GM13977 (cell line): Measurements from ENCODE around the gene TEX53.

ENCODE experiments used
- DNase-seq: peaks from one replicate; pipeline ENCODE4 v3.0.0; 2012; ENCODE audit warnings: low spot score
- in situ Hi-C: fragments of 300-500 bp; cut with MboI; formaldehyde crosslinking; loops from one replicate; pipeline ENCODE4 v1.12.0; 2022; ENCODE audit warnings: low sequenced_read_pairs, low pct_unique_long_range_greater_than_20kb, mixed read lengths, inconsistent platforms; ENCODE audit not compliant: unreplicated experiment
- TF ChIP-seq, protein P1 (sequence below): IDR thresholded peaks from 2 replicates; pipeline ENCODE4 v1.5.1; 2012; ENCODE audit warnings: mild to moderate bottlenecking, control low read depth; ENCODE audit not compliant: insufficient read depth; ENCODE audit errors: extremely low read depth, missing control alignments

Gene TEX53

DNA sequence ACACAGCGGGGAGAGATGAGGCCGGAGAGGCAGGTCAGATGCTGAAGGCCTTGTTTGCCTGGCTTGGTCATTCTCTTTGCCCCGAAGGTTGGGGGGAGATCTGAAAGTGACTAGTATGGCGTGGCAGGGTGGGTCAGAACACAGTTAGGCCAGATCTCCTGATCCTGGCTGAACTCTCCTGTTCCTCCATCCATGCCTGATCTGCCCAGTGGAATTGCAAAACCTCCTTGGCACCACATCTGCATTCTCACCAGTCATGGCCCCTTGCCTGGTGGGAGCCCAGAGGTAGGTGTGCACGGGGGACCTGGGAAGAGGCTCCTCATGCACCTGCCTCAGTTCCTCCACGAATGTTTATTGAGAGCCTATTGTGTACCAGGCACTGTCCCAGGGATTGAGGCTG, 23.2 kb downstream of the TEX53 start:
- in situ Hi-C loops: no loop called here
- no peak for DNase-seq
- TF ChIP-seq, protein P1, sequence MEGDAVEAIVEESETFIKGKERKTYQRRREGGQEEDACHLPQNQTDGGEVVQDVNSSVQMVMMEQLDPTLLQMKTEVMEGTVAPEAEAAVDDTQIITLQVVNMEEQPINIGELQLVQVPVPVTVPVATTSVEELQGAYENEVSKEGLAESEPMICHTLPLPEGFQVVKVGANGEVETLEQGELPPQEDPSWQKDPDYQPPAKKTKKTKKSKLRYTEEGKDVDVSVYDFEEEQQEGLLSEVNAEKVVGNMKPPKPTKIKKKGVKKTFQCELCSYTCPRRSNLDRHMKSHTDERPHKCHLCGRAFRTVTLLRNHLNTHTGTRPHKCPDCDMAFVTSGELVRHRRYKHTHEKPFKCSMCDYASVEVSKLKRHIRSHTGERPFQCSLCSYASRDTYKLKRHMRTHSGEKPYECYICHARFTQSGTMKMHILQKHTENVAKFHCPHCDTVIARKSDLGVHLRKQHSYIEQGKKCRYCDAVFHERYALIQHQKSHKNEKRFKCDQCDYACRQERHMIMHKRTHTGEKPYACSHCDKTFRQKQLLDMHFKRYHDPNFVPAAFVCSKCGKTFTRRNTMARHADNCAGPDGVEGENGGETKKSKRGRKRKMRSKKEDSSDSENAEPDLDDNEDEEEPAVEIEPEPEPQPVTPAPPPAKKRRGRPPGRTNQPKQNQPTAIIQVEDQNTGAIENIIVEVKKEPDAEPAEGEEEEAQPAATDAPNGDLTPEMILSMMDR: no peak

DNA sequence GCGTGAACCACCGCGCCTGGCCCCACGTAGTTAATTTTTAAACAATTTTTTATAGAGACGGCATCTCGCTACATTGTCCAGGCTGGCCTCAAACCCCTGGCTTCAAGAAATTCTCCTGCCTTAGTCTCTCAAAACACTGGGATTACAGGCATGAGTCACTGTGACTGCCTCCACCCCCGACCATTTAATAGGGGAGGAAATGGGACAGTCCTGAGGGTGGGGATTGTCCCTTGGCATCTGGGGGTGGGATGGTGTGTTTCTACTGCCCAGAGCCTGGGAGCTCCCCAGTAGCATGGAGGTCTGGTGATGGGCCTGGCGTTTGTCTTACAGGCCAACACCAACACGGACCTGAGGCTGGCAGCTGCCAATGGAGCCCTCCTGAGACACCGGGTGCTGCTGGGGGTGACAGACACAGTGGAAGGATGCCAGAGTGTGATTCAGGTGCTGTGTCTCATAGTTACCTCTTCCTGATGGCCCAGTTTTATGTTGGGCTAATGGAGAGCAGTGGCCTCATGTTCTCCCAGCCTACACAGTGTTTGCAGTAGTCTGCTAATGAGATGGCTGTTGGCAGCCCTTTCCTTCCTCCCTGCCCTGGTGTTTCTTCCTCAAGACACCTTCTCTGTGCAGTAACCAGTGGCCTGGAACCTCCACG, 24.0 kb downstream of the TEX53 start:
- TF ChIP-seq, protein P1: no peak
- no peak for DNase-seq
- in situ Hi-C loops: no loop called here

DNA sequence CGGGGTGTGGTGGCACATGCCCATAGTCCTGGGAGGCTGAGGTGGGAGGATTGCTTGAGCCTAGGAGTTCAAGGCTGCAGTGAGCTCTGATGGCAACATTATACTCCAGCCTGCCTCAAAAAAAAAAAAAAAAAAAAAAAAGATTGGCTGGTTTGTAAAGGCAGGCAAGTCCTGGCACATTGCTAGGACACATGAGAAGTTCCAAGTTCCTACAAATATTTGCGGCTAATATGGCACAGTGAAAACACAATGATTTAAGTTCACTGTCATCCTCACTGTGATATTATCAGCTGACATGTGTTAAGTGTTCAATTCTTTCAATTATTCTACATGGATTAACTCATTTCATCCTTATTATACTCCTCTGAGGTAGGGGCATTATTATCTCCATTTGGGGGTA, 26.4 kb downstream of the TEX53 start:
- in situ Hi-C loops: no loop called here
- TF ChIP-seq, protein P1: no peak
- no peak for DNase-seq

DNA sequence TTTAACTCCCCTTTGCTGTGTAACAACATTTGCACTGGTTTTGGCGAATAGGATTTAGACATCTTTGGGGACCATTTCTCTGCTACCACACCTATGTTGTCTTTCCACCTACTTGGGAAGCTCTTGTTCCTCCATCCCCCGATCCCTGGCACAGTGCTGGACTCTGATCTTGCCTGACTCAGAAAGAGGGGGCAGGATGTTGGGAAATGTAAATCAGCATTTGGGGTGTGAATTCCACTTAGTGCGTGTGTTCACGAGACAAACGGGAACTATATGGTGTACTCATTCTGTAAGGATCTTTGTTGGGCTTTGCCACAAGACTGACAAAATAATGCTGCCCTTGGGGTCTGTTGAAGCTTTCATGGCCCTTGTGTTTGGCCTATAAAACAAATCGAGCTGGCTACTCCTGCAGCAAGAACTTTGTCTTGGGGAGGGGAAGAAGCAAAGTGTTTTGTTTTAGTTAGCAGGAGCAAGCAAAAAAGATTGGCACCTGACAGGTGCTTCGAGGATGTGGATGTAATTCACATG, 28.0 kb downstream of the TEX53 start:
- no peak for DNase-seq
- in situ Hi-C loops: no loop called here

DNA sequence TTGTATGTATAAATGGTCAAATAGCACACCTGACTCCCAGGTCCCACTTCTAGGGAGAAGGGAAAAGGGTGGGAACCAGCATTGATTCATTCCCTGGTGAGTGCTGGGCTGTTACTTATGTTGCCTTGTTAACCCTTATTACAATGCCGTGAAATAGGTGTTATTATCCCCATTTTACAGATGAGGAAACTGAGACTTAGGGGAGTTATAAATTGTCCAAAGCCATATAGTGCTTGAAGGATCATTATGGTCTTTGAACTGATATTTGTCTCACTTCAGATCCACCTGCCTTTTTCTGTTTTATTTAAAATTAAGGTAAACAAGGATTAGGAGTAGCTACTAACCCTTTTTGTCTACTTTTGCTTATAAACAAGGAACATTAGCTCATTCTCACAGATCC, 30.1 kb downstream of the TEX53 start:
- in situ Hi-C loops: no loop called here
- TF ChIP-seq, protein P1: no peak

More for the DNA sequence above, 28.0 kb downstream of the TEX53 start:
- TF ChIP-seq, protein P1: no peak

DNA sequence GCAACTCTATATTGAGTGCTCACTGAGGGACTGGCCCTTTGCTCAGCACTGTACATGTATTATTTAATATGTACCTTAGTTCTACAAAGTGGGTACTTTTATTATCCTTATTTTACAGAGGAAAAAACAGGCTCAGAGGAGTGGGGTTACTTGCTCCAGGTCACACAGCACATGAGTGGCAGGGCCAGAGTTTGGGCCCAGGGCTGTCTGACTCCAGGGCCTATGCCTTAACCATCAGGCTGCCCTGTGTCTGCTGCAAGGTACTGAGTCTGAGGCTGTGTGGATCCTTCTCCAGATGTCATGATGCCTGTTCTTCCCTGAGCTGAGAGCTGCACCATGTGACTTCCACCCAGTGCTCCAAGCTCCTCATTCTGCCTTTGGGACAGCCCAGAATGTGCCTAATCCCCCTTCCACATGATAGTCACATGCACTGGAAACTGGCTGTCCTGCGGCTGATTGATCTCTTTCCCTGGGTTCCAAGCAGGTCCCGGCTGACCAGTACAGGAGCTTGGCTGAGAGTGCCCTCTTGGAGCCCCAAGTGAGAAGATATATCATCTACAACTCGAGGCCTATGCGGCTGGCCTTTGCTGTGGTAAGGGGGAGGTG, 31.1 kb downstream of the TEX53 start:
- in situ Hi-C loops: no loop called here
- TF ChIP-seq, protein P1: no peak
- no peak for DNase-seq

More for the DNA sequence above, 30.1 kb downstream of the TEX53 start:
- DNase-seq: no peak
